ENCODE results near the gene NGRN. TPM values are rescaled to one million over a fixed set of nuclear protein-coding genes. Genes with fewer than 3 reads are reported as not detected.

NGRN gene
- total and polyA plus RNA-seq, 2 of the 8 experiments (the other 6 are each of a cell fraction or from before 2014, with no cell fraction given), result 60.1 to 101 TPM

GRCh38 chr15:90287946-90288345, 22.5 kb downstream of the NGRN start:
- Histone ChIP-seq H3K23ac (ENCODE audit: insufficient read length) (no peak overlapping the region), H4K91ac (replicated peaks; ENCODE audit: insufficient read length, low read length) (no peak overlapping the region), H3K27ac (ENCODE audit: low read depth, low read length) (no peak overlapping the region), H2AFZ (ENCODE audit: low read length) (no peak overlapping the region), H2BK12ac (ENCODE audit: low read depth, low read length) (no peak overlapping the region), H3K36me3 (ENCODE audit: control insufficient read depth in 2 of 4, insufficient read depth in 4 of 4, low read length in 3 of 4) (no peaks in the 10 kb centered on the region), H2AK5ac (ENCODE audit: low read depth, low read length) (no peak overlapping the region), H4K8ac (ENCODE audit: extremely low read depth, insufficient read depth, low read length) (no peak overlapping the region), H3K4me1 (replicated peaks in 1 of 4; ENCODE audit: control insufficient read depth in 3 of 4, insufficient read depth in 4 of 4, low read length in 3 of 4) (peaks cover 0 to 3% (median 1%) of the 10 kb centered on the region in 4 experiments; a peak in 3 of 7 replicates), H3K9ac (replicated peaks in 1 of 4; ENCODE audit: extremely low read depth in 1 of 4, low read depth in 3 of 4, low read length in 3 of 4) (no peak overlapping the region), H2BK15ac (ENCODE audit: low read length) (no peak overlapping the region), H3K4ac (replicated peaks; ENCODE audit: insufficient read length, low read depth, low read length) (no peak overlapping the region), H3K18ac (ENCODE audit: extremely low read depth, low read length) (no peak overlapping the region), H2BK120ac (replicated peaks; ENCODE audit: low read depth, low read length) (no peak overlapping the region), H2BK20ac (ENCODE audit: low read length) (no peak overlapping the region), H3K23me2 (ENCODE audit: low read depth, low read length) (no peaks in the 10 kb centered on the region), H3K9me3 (ENCODE audit: insufficient read depth in 2 of 2, low read depth in 1 of 2, low read length in 1 of 2) (no peaks in the 10 kb centered on the region), H3K4me2 (ENCODE audit: insufficient read depth in 1 of 2, low read depth in 2 of 2, low read length in 2 of 2) (no peak overlapping the region), H3K79me2 (ENCODE audit: control insufficient read depth in 1 of 2, insufficient read depth in 2 of 2, low read length in 2 of 2) (no peaks in the 10 kb centered on the region), H3K27me3 (replicated peaks in 1 of 4; ENCODE audit: control insufficient read depth in 3 of 4, extremely low read depth in 1 of 4, insufficient read depth in 3 of 4, low read length in 3 of 4) (no peaks in the 10 kb centered on the region), H3K14ac (ENCODE audit: insufficient read length) (no peak overlapping the region), H3K4me3 (ENCODE audit: extremely low read depth in 1 of 4, insufficient read depth in 2 of 4, low read depth in 3 of 4, low read length in 4 of 4) (no peak overlapping the region), H2BK5ac (ENCODE audit: low read depth, low read length) (no peak overlapping the region), H3K56ac (replicated peaks; ENCODE audit: insufficient read length, low read depth, low read length) (no peak overlapping the region), H4K5ac (ENCODE audit: insufficient read length, low read depth, low read length) (no peak overlapping the region), H3K79me1 (ENCODE audit: low read depth, low read length) (no peaks in the 10 kb centered on the region), H4K20me1 (replicated peaks in 1 of 2; ENCODE audit: control insufficient read depth in 1 of 2, insufficient read depth in 2 of 2, low read length in 2 of 2) (no peaks in the 10 kb centered on the region)
- ChIA-PET CTCF (ENCODE audit: partially characterized antibody) (interaction anchor here (0.7 to 1.8 kb wide), 6 partner anchors 13 to 194 kb away, joined by 3 to 7 read pairs (median 4); no protein-coding TSS in a partner anchor), POLR2A (ENCODE audit: partially characterized antibody) (interaction anchor here (1.8 kb wide), 1 partner anchor 13 kb away, joined by 6 read pairs; no protein-coding TSS in a partner anchor)
- FAIRE-seq, result no peak
- TF ChIP-seq HDAC6 (IDR thresholded peaks at IDR 0.05; ENCODE audit: low read depth, low read length) (no peak), SIN3A (conservative IDR thresholded peaks at IDR 0.05 in 1 of 2, IDR thresholded peaks at IDR 0.05 in 1 of 2; ENCODE audit: low read depth in 1 of 2, low read length in 2 of 2) (no peak), CTBP2 (IDR thresholded peaks at IDR 0.05; ENCODE audit: borderline replicate concordance, insufficient read depth, insufficient read length, low read length) (no peak), NRF1 (IDR thresholded peaks at IDR 0.05; ENCODE audit: low read depth, low read length) (no peak), RAD21 (IDR thresholded peaks at IDR 0.05 in 1 of 2, conservative IDR thresholded peaks at IDR 0.05 in 1 of 2; ENCODE audit: low read depth in 2 of 2, low read length in 2 of 2) (no peak), TEAD4 (IDR thresholded peaks at IDR 0.05; ENCODE audit: low read depth, low read length) (no peak), CBX5 (IDR thresholded peaks at IDR 0.05; ENCODE audit: low read depth, low read length) (no peak), BCL11A (IDR thresholded peaks at IDR 0.05; ENCODE audit: low read depth in 2 of 2, low read length in 2 of 2) (no peak), JUN (IDR thresholded peaks at IDR 0.05; ENCODE audit: low read depth, low read length) (no peak), BACH1 (IDR thresholded peaks at IDR 0.05; ENCODE audit: low read length) (no peak), BRCA1 (IDR thresholded peaks at IDR 0.05; ENCODE audit: low read depth, low read length) (no peak), PHF8 (conservative IDR thresholded peaks at IDR 0.05; ENCODE audit: low read depth, low read length) (no peak)
- 95% methylated on average over 6 of the region's 6 CpGs; no CpG with 5 or more reads in 1 of the 2 experiments for WGBS, 2 experiments (ENCODE audit: extremely low coverage in 1 of 2, insufficient coverage in 1 of 2, insufficient read length in 1 of 2, insufficient replicate concordance in 2 of 2, low coverage in 1 of 2, low lambda C conversion rate in 2 of 2, missing lambda C conversion rate in 1 of 2)
- no peak for DNase-seq (ENCODE audit: low read depth in 1 of 2, low spot score in 2 of 2)
